T47D (cell line): Measurements from ENCODE around the gene MAGEB1.

Experiments used
- DNase-seq, 2 experiments: peaks; one replicate each; pipeline versions ENCODE4 v3.0.0 to v3.0.0-alpha.2; 2011 to 2012; ENCODE audit warnings: low read depth in 1 of 2, low spot score in 1 of 2
- JUND ChIP-seq: IDR thresholded peaks from 2 replicates; pipeline ENCODE4 v1.6.1; 2012; ENCODE audit warnings: low read depth
- in situ Hi-C: cut with HindIII; loops from 2 replicates; pipeline ENCODE4 v1.10.0; 2016; ENCODE audit warnings: low sequenced_read_pairs, low pct_unique_long_range_greater_than_20kb

The MAGEB1 gene

DNA sequence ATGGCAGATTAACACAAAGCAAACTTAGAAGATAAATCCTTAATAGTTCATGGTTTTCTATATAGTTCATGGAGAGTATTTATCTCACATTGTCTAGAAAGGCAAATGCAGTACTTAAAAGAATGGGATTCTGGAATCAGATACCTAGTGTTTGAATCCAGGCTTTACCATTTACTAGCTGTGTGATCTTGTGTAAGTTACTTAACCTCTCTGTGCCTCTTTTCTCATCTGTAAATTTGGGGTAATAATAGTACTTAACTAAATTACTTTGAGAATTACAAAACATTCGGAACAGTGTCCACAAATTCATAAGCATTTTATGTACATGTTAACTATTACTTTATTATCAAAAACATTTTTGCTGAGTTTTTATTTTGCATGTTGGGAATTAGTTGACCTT is 15.8 kb downstream of the MAGEB1 start:
- TF ChIP-seq JUND, result no peak
- no peak for DNase-seq
- in situ Hi-C loops, result no loop called here

DNA sequence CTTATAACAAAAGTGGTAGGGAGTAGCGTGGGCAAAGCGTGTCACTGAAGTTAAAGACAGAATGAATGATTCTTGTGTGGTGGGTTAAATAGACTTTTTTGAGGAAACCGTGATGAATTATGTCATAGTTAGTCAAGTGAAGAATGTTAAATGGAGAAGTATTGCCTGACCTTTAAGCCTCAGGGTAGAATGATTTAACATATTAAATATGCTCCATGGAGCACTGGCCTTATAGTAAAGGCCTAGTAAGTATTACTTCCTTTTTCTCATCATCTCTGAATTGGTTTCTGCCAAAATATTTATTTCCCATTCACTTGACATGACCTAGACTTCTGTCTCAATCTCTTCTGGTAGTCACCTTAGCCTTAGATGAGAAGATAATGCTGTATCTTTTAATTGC is 23.7 kb downstream of the MAGEB1 start:
- DNase-seq, result no peak
- in situ Hi-C loops, result no loop called here
- TF ChIP-seq JUND, result no peak

DNA sequence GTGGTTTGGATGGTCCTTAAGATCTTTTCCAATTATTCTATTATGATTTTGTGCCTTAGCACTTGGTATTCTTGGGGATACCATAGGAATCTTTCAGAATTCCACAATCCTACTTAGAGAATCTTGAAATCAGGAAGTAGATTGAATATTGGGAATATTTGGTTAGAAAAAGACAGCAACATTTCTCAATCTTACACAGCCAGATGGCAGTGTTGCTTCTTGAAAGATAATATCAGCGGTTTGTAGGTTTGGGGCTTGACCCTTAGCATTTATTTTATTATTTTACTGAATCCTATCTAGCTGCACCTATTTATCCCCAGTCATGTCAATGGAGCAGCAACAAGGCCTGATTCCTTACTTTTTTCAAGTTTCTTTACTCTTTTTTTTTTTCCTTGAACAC is 28.6 kb downstream of the MAGEB1 start:
- DNase-seq, result peak in 1 of 2 experiments; percentile 11
- TF ChIP-seq JUND, result no peak
- in situ Hi-C loops, result no loop called here

DNA sequence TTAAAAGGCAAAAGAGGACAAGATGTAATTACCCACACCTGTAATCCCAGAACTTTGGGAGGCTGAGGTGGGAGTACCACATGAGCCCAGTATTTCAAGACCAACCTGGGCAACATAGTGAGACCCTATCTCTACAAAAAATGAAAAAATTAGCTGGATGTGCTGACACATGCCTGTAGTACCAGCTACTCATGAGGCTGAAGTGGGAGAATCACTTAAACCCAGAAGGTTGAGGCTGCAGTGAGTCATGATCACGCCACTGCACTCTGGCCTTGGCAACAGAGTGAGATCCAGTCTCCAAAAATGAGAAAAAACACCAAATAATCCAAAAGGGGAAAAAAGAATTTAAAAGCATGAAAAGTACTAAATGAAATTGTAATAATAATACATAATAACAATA is 31.4 kb downstream of the MAGEB1 start:
- DNase-seq, result no peak
- in situ Hi-C loops, result no loop called here
- no peak for TF ChIP-seq JUND

DNA sequence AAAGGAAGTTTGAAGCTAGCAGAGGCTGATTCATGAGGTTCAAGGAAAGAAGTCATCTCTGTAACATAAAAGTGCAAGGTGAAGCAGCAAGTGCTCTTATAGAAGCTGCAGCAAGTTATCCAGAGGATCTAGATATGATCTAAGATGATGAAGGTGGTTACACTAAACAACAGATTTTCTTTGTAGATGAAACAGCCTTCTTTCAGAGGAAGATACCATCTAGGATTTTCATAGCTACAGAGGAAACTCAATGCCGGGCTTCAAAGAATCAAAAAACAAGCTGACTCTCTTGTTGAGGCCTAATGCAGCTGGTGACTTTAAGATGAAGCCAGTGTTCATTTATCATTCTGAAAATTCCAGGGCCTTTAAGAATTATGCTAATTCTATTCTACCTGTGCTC is 33.5 kb downstream of the MAGEB1 start:
- DNase-seq, result no peak
- TF ChIP-seq JUND, result no peak
- in situ Hi-C loops, result no loop called here

DNA sequence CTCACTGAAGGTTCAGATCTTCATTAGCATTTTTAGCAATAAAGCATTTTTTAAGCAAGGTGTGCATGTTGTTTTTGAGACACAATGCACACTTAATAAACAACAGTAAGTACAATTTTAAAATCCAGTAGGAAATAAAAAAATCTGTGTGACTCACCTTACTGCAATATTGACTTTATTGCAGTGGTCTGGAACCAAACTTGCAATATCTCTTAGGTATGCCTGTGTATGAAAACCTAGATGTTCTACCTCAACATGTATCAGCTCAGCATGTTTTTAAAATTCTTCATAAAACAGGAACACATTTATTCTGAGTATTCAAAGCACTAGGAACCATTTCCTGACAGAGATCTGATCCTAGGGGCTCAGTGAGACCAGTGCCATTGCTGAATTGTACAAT is 35.6 kb downstream of the MAGEB1 start:
- no peak for DNase-seq
- TF ChIP-seq JUND, result no peak
- in situ Hi-C loops, result no loop called here

DNA sequence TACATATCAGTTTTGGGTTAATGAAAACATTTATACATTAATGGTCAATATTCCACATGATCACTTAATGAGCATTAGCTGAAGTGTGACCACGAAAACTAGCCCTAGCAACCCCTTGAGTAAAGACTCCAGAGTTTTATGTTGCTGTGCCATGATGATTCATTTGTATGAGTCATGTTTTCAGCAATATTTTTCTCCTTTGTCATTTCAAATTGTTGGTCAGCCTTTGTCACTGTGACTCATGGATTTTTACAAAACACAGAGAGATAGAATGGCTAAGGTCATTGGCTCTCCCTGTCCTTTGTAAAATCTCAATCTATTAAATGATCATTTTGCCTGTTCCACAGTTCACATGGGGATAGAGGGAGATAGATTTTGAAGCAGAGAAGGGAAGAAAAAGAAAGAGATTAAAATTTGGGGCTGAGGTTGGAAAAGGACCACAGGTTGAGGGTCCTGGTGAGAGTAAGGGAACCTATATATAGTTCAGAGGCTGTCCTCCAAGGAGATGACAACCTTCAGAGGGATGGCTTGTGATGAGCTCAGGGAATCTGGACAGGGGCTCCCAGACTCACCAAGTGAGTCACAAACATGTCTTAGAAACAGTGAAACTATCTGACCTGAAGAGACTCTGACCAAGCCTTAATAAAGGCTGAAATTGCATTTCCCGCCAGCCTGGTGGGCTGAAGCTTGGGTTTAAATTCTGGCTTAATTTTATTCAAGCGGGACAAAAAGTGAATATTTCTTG is 36.7 kb downstream of the MAGEB1 start:
- in situ Hi-C loops, result no loop called here
- no peak for TF ChIP-seq JUND
- DNase-seq, result peak in 1 of 2 experiments; percentile 1

DNA sequence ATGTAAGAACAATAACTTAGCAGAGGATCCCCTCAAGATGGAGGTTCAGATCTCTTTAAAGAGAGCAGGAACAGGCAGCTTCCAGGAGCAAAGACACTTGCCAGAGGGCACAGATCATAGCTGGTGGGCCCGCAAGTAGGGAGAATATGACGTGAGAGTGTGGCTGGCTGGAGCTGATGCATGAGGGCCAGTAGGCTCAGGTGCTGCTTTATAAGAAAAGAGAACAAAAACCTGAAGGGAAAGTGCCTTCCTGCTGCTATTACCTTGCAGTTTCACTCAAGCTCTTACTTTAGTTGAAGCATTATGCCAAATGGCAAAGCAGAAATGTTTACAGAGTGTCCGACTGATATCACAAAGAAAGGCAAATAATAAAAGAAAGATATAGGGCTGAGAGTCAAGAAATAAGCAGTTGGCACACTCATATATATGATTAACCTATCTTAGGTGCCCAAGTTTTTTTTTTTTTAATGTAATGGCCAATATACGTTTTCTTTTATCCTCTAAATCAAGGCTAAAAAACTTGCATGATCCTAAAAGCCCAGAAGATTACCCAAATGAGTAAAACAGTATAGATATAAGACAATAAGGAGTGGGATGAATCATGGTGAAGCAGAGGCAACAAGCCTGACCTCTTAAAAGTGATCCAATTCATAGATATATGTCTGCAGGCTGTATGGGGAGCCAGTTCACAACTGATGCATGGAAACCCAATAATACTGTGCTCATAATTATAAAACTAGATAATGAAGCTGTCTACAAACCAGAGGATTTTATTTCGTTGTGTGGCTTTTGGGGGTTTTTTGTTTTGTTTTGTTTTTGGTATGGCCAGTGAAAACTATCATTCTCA is 49.7 kb downstream of the MAGEB1 start:
- TF ChIP-seq JUND, result no peak
- in situ Hi-C loops, result no loop called here
- DNase-seq, result no peak

DNA sequence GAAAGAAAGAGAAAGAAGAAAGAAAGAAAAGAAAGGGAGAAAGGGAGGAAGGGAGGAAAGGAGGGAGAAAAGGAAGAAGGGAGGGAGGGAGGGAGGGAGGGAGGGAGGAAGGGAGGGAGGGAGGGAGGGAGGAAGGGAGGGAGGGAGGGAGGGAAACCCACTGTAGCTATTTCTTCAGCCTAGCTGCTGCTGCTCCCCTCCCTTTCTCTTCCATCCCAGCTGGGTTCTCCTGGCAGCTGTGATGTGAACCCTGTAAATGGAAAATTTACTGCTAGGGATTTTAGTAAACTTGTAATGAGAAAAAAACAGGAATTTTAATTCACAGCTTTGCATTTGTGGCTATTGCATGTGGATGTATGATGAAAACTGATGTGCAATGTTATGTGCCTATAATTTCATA is 54.3 kb downstream of the MAGEB1 start:
- DNase-seq, result no peak
- in situ Hi-C loops, result no loop called here
- no peak for TF ChIP-seq JUND
